ENCODE results near the gene IQGAP2. TPM values are rescaled to one million over a fixed set of nuclear protein-coding genes. Genes with fewer than 3 reads are reported as not detected.

The IQGAP2 gene
- polyA plus RNA-seq, 3 donors, result 57.9 to 69.7 (median 68.2) TPM

- DNase-seq (ENCODE audit: extremely low read depth in 1 of 11, low read depth in 9 of 11, low spot score in 4 of 11), result no peak
Observed at GRCh38 chr5:76700571-76700970, 297.5 kb downstream of the IQGAP2 start.

DNA sequence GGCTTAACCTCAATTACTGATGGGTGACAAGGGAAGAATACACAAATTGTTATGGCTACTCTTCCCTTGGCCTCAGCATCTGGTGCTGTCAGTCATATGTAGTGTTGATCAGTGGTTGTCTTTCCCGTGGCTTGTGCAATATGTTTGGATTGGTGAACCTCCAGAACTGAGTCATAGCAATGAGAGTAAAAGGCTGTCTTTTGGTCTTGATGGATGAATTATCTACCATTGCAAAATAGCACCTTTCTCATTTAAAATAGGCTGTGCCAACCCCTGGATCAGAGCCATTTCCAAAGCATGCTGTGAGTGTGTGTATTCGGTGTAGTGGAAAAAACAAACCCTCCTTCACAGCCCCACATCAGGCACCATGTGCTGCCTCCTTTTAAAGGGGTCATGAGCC is 298.2 kb downstream of the IQGAP2 start:
- DNase-seq (ENCODE audit: extremely low read depth in 1 of 11, low read depth in 9 of 11, low spot score in 4 of 11), result no peak

DNA sequence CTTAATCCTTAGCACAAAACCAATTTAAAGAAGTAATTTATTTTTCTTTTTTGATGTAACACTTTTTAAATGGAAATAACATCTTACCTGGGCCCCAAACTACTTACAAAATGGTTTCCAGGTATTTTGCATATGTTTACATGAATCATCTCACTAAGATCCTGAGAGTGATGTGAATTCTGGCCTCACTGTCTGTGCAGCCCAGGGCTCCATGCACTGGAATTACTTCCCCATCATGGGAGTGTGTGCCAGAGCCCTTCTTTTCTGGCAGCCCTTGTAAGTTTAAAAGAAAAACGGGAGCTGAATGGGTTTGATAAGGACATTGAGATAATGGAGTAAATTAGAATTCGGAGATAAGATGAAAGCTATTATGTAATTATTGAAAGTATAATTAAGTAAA is 300.6 kb downstream of the IQGAP2 start:
- no peak for DNase-seq (ENCODE audit: extremely low read depth in 1 of 11, low read depth in 9 of 11, low spot score in 4 of 11)

- DNase-seq (ENCODE audit: extremely low read depth in 1 of 11, low read depth in 9 of 11, low spot score in 4 of 11), result no peak
Observed at GRCh38 chr5:76704131-76704663, 301.1 kb downstream of the IQGAP2 start.

DNA sequence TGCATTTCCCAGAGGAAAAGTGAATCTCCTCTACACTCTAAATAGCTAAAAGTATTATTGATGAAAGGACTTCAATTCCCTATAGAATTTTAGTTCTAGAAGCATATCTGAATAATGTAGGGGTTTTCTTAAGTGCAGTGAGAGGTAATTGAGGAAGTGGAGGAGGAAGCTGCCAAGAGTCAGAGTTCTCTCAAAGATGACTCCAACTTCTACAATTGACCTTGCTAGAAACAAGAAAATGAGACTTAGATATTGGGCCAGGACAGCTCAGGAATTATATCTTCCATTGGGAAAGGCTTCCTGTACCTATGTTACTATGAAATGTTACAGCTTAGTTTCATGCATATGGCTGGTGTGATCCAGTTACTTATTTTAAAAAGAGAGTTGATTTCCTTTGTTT is 302.5 kb downstream of the IQGAP2 start:
- no peak for DNase-seq (ENCODE audit: extremely low read depth in 1 of 11, low read depth in 9 of 11, low spot score in 4 of 11)

GRCh38 chr5:76709762-76710161 is 306.7 kb downstream of the IQGAP2 start:
- DNase-seq (ENCODE audit: extremely low read depth in 1 of 11, low read depth in 9 of 11, low spot score in 4 of 11), result no peak

GRCh38 chr5:76710991-76711390 is 307.9 kb downstream of the IQGAP2 start:
- DNase-seq (ENCODE audit: extremely low read depth in 1 of 11, low read depth in 9 of 11, low spot score in 4 of 11), result no peak

GRCh38 chr5:76714751-76715485 is 311.8 kb downstream of the IQGAP2 start:
- DNase-seq (ENCODE audit: extremely low read depth in 1 of 11, low read depth in 9 of 11, low spot score in 4 of 11), result peak in 2 of 11 donors; percentile 18 to 32

GRCh38 chr5:76715486-76715735 is 312.3 kb downstream of the IQGAP2 start:
- peak in 3 of 11 donors; percentile 7 to 50 (median 10) for DNase-seq (ENCODE audit: extremely low read depth in 1 of 11, low read depth in 9 of 11, low spot score in 4 of 11)

DNA sequence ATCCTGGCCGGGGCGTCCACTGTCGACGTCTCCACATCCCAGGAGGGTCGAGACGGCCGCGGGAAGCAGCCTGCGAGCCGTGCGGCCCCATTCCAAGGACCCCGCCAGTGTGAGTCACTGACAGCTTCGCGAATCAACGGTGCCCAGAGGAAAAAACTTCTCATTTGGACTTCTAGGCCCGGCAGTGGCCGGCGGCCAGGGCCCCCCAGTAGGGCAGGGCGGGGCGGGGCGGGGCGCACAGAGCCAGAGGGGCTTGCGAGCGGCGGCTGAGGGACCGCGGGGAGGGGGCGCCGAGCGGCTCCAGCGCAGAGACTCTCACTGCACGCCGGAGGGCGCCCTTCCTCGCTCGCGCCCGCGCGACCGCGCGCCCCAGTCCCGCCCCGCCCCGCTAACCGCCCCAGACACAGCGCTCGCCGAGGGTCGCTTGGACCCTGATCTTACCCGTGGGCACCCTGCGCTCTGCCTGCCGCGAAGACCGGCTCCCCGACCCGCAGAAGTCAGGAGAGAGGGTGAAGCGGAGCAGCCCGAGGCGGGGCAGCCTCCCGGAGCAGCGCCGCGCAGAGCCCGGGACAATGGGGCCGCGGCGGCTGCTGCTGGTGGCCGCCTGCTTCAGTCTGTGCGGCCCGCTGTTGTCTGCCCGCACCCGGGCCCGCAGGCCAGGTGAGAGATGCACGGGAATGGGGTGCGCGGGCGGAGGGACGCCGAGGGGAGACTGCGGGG is 312.8 kb downstream of the IQGAP2 start, which contains the start of gene F2R:
Gene F2R (plus strand): TSS at position 391 of the 720 bp plus-strand sequence. CDS start 182 bp downstream, at position 573.
- peak in 9 of 11 donors; percentile 58 to 75 (median 70) for DNase-seq (ENCODE audit: extremely low read depth in 1 of 11, low read depth in 9 of 11, low spot score in 4 of 11)

DNA sequence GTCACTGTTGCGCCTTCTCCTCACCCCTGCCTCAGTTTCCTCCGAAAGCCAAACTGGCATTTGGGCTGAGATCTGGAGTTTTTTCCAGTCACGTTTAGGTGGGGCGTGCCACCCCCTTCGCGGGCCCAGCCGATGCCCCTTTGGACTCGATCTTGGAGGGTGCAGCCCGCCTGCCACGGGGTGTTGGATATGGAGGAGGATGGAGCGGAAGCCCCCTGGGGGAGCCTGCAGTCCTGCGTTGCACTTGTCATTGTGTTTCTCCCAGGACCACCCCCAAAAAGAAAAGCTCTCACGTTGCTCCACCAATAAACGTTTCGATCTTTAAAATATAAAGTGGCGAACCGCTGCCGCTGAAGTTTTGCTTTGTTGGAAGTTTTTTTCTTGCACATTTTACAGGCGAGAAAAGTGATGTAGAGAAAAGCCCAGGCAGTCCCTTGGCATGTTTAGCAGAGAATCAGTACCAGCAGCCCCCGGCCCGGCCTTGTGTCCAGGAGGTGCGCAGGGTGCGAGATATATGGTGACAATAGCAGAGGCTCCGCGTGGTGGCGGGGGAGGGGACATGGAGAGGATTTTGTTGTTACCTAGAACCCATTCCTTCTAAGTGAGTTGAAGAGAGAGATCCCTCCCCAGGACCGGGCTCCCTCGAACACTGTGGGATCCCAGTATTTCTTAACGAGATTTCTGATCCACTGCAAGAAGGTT is 313.5 kb downstream of the IQGAP2 start:
- DNase-seq (ENCODE audit: extremely low read depth in 1 of 11, low read depth in 9 of 11, low spot score in 4 of 11), result peak in 8 of 11 donors; percentile 17 to 47 (median 27)

- no peak for DNase-seq (ENCODE audit: extremely low read depth in 1 of 11, low read depth in 9 of 11, low spot score in 4 of 11)
Observed at GRCh38 chr5:76717222-76718083, 314.4 kb downstream of the IQGAP2 start.

DNA sequence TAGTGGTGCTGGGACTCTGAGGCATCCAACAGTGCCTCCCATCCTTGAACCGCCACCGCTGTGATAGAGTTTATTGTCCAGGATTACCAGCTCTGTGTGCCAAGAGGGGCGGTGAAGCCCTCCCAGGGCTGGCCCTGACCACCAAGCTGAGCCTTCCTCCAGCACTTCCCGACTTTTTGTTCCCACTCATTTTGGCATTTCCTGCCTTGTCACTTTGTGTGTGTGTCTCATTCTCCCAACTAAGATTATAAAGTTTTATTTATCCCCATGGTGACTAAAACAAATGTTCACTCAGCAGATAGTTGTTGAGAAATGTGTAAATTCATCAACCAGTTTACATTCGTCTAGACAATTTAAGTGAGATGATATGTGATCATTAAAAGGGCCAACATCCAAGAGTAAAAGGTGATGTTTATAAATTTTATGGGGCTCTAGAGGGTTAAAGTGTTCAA is 315.3 kb downstream of the IQGAP2 start:
- no peak for DNase-seq (ENCODE audit: extremely low read depth in 1 of 11, low read depth in 9 of 11, low spot score in 4 of 11)

GRCh38 chr5:76718880-76719279 is 315.8 kb downstream of the IQGAP2 start:
- DNase-seq (ENCODE audit: extremely low read depth in 1 of 11, low read depth in 9 of 11, low spot score in 4 of 11), result no peak

GRCh38 chr5:76720988-76721569 is 318.0 kb downstream of the IQGAP2 start:
- DNase-seq (ENCODE audit: extremely low read depth in 1 of 11, low read depth in 9 of 11, low spot score in 4 of 11), result no peak

DNA sequence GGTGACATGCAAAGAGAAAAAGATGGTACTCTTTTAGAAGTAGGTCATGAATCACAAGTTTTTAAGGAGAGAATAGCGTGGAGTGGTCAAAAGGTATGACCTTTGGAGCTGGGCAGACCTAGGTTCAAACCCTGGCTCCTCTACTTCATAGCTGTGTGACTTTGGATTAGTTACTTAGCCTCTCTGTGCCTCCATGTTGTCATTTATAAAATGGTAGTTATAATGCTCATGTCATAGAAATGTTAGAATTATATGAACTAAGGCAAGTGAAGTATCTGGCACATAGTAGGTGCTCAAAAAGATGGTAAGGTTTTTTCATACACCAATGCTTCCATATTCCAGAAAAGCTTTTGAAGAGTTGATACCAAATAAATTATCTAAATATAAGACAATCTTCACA is 320.2 kb downstream of the IQGAP2 start:
- DNase-seq (ENCODE audit: extremely low read depth in 1 of 11, low read depth in 9 of 11, low spot score in 4 of 11), result no peak

GRCh38 chr5:76723906-76724305 is 320.8 kb downstream of the IQGAP2 start:
- no peak for DNase-seq (ENCODE audit: extremely low read depth in 1 of 11, low read depth in 9 of 11, low spot score in 4 of 11)

GRCh38 chr5:76724871-76725270 is 321.8 kb downstream of the IQGAP2 start:
- DNase-seq (ENCODE audit: extremely low read depth in 1 of 11, low read depth in 9 of 11, low spot score in 4 of 11), result peak in 1 of 11 donors; percentile 37
